Measurements from ENCODE around the gene SEMA4G. TPM values are rescaled to one million over a fixed set of nuclear protein-coding genes. Genes with fewer than 3 reads are reported as not detected.
A peak's percentile ranks its signal among the peaks of the same experiment; 100 is the strongest.

The SEMA4G gene
- total and polyA plus RNA-seq, 2 of the 4 experiments (the other 2 are of a cell fraction) = 0.90 to 8.7 TPM

GRCh38 chr10:100989088-100989487 lies 19.8 kb downstream of the SEMA4G start:
- 76% methylated on average over 17 of the region's 21 CpGs; no CpG with 5 or more reads in 1 of the 2 experiments for WGBS, 2 experiments (ENCODE audit: extremely low coverage in 2 of 2, insufficient read length in 1 of 2)
- H3K9me1 ChIP-seq (ENCODE audit: insufficient read depth, low read length) = peaks cover 9% of the 10 kb centered on the region
- H3K4me3 ChIP-seq (ENCODE audit: insufficient read depth, low read depth, low read length) = no peak overlapping the region
- TF ChIP-seq ELK1 (IDR thresholded peaks at IDR 0.05; ENCODE audit: borderline replicate concordance, low read depth, low read length) (no peak), MXI1 (IDR thresholded peaks at IDR 0.05; ENCODE audit: borderline replicate concordance, low read depth, low read length) (no peak), POLR2A (IDR thresholded peaks at IDR 0.05; ENCODE audit: low read depth, low read length) (no peak), NFE2L2 (IDR thresholded peaks at IDR 0.05; ENCODE audit: low read depth, low read length) (no peak), RFX5 (IDR thresholded peaks at IDR 0.05; ENCODE audit: low read depth, low read length) (no peak), MAZ (IDR thresholded peaks at IDR 0.05; ENCODE audit: borderline replicate concordance, low read depth, low read length) (no peak), RCOR1 (IDR thresholded peaks at IDR 0.05; ENCODE audit: insufficient replicate concordance, low read length) (no peak), RAD21 (IDR thresholded peaks at IDR 0.05; ENCODE audit: low read length) (no peak), SMC3 (IDR thresholded peaks at IDR 0.05; ENCODE audit: low read depth, low read length) (no peak)
- TF ChIP-seq, protein P1, sequence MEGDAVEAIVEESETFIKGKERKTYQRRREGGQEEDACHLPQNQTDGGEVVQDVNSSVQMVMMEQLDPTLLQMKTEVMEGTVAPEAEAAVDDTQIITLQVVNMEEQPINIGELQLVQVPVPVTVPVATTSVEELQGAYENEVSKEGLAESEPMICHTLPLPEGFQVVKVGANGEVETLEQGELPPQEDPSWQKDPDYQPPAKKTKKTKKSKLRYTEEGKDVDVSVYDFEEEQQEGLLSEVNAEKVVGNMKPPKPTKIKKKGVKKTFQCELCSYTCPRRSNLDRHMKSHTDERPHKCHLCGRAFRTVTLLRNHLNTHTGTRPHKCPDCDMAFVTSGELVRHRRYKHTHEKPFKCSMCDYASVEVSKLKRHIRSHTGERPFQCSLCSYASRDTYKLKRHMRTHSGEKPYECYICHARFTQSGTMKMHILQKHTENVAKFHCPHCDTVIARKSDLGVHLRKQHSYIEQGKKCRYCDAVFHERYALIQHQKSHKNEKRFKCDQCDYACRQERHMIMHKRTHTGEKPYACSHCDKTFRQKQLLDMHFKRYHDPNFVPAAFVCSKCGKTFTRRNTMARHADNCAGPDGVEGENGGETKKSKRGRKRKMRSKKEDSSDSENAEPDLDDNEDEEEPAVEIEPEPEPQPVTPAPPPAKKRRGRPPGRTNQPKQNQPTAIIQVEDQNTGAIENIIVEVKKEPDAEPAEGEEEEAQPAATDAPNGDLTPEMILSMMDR (conservative IDR thresholded peaks at IDR 0.05; ENCODE audit: low read depth, low read length) = no peak
- TF ChIP-seq, protein P2, sequence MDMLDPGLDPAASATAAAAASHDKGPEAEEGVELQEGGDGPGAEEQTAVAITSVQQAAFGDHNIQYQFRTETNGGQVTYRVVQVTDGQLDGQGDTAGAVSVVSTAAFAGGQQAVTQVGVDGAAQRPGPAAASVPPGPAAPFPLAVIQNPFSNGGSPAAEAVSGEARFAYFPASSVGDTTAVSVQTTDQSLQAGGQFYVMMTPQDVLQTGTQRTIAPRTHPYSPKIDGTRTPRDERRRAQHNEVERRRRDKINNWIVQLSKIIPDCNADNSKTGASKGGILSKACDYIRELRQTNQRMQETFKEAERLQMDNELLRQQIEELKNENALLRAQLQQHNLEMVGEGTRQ (IDR thresholded peaks at IDR 0.05; ENCODE audit: low read depth, low read length) = no peak
- H2BK20ac ChIP-seq (ENCODE audit: low read depth, low read length) = no peak overlapping the region
- H3K4me2 ChIP-seq (ENCODE audit: low read depth, low read length) = no peak overlapping the region
- H3K56ac ChIP-seq (ENCODE audit: extremely low read depth, insufficient read depth, low read length) = no peak overlapping the region
- H2AFZ ChIP-seq (replicated peaks; ENCODE audit: low read length, poor library complexity) = no peak overlapping the region
- no peak overlapping the region for H3K23ac ChIP-seq (ENCODE audit: low read depth, low read length)
- DNase-seq = no peak
- H2BK15ac ChIP-seq (ENCODE audit: low read depth, low read length) = no peak overlapping the region
- in situ Hi-C loops (cut with MboI; ENCODE audit: low sequenced_read_pairs) (no loop called here), dilution Hi-C loops (cut with HindIII; ENCODE audit: low sequenced_read_pairs, unreplicated experiment) (no loop called here), intact Hi-C loops (cut with micrococcal nuclease) (no loop called here)
- H2BK5ac ChIP-seq (ENCODE audit: low read depth, low read length, poor library complexity, severe bottlenecking) = no peak overlapping the region
- POLR2A ChIA-PET (ENCODE audit: unreplicated experiment) = no interaction called here
- H2BK120ac ChIP-seq (ENCODE audit: low read depth, low read length) = no peak overlapping the region
- H4K20me1 ChIP-seq (ENCODE audit: insufficient read depth, low read length) = 0 out of 2 replicates have a peak, but pooled peaks cover 3% of the 10 kb centered on the region
- peak overlapping the region; percentile 65 for H2AK9ac ChIP-seq (replicated peaks; ENCODE audit: low read depth, low read length, poor library complexity)
- CTCF ChIA-PET = interaction anchor here (1.3 to 2.1 kb wide), 2 partner anchors 11 to 26 kb away, joined by 3 to 10 read pairs; partner anchors contain the start of gene LZTS2
- H3K14ac ChIP-seq (replicated peaks; ENCODE audit: low read depth, low read length) = no peak overlapping the region
- BruUV-seq (replicated peaks) = no TSS peak
- H3K4me1 ChIP-seq (ENCODE audit: control insufficient read depth, insufficient read depth, low read length) = peaks cover 8% of the 10 kb centered on the region; the same call in 1 of the 2 replicates
- no peaks in the 10 kb centered on the region for H3K9me3 ChIP-seq (ENCODE audit: control insufficient read depth, insufficient read depth, low read length)
- no peak overlapping the region for H4K5ac ChIP-seq (ENCODE audit: low read depth, low read length)
- no peak overlapping the region for H3K4ac ChIP-seq (ENCODE audit: low read depth, low read length)
- no peak overlapping the region for H3K18ac ChIP-seq (ENCODE audit: low read depth, low read length)
- H3K36me3 ChIP-seq (ENCODE audit: control insufficient read depth, insufficient read depth, low read length) = peaks cover 28% of the 10 kb centered on the region
- H3K27me3 ChIP-seq (ENCODE audit: control insufficient read depth, insufficient read depth, low read length) = no peaks in the 10 kb centered on the region
- no peak overlapping the region for H3K9ac ChIP-seq (ENCODE audit: low read depth, low read length)
- no peak overlapping the region for H3K27ac ChIP-seq (ENCODE audit: insufficient read depth, low read length)
- H3K79me1 ChIP-seq (ENCODE audit: low read depth in 1 of 2, low read length in 2 of 2) = peaks cover 60 to 67% of the 10 kb centered on the region in 2 experiments
- ATAC-seq (ENCODE audit: low read depth) = no peak
- H2AK5ac ChIP-seq (ENCODE audit: low read depth, low read length) = no peak overlapping the region
- no peak overlapping the region for H4K8ac ChIP-seq (ENCODE audit: low read depth in 2 of 2, low read length in 2 of 2)
- H4K91ac ChIP-seq (ENCODE audit: insufficient read depth, low read depth, low read length) = no peak overlapping the region
